Measurements from ENCODE around the gene PNPLA1.
A peak's percentile ranks its signal among the peaks of the same experiment; 100 is the strongest.

Gene PNPLA1

GRCh38 chr6:36285797-36286196 lies 15.9 kb downstream of the PNPLA1 start:
- no peak for DNase-seq

DNA sequence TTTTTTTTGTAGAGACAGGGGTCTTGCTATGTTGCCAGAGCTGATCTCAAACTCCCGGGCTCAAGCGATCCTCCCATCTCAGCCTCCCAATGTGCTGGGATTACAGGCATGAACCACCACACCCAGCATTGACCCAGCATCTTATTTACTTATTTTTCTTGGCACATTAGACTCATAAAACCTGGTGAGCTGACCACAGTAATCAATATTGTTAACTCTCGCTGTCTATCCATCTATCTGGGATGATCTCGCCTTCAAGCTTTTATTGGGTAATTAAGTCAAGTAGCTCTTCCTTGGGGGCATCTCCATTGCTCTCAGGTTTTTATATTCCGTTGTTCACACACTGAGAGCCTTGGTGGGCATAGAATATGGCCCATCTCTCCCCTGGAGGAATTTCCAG lies 17.0 kb downstream of the PNPLA1 start:
- DNase-seq: no peak

GRCh38 chr6:36289281-36289878 lies 19.5 kb downstream of the PNPLA1 start:
- no peak for DNase-seq

- no peak for DNase-seq
Measured at GRCh38 chr6:36290668-36291620, 21.1 kb downstream of the PNPLA1 start.

DNA sequence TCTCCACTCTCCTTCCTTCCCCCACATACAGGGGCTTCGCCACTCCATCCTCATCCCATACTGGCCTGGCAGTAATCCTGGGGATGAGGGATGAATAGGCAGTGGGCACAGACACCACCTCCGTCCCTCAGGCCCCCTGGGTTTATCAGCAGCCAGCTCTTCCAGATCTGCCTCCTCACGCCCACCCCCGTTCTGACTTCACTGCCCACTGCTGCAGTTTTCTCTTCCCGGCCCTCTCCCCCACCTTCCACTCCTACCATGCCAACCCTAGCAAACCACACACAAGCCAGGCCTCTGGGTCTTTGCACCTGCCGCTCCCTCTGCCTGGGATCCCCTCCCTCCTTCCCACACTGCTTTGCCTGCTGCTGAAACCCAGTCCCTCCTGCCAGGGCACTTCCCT lies 22.3 kb downstream of the PNPLA1 start:
- DNase-seq: no peak

GRCh38 chr6:36296240-36296639 lies 26.4 kb downstream of the PNPLA1 start:
- no peak for DNase-seq

DNA sequence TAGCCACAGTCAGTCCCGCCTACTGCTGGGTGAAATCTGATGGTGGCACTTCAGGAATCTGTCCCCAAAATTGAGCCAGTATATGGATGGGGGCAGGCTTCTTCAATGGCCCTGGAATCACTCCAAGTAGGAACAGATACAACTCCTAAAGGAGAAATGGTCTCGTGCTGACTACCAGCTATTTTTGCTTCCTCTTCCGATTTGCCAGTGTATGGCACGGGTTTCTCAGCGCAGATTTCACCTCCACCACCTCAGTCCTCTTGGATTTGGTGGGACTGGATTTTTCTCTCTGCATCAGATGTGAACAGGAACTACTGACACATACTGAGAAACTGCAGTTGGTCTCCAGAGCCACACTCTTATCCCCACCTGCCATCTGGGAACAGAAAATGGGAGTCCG lies 27.2 kb downstream of the PNPLA1 start:
- DNase-seq: no peak

DNA sequence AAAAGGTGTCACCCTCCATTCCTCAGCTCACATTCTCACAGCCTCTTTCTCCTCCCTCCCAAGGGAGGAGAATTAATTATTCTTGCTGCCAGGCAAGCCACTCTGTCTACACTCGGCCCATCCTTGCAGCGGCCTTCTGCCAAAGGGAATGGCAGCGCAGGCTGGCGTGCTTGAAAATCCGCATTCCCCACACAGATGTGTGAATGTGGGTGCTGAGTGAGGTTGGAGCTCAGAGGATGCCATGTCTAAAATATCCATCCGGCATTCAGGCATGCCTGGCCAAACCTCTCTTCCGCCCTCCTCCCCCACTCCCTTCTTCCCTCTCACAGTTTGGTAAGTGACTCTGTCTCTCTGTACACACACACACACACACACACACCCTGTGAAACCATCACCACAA lies 27.7 kb downstream of the PNPLA1 start:
- no peak for DNase-seq

DNA sequence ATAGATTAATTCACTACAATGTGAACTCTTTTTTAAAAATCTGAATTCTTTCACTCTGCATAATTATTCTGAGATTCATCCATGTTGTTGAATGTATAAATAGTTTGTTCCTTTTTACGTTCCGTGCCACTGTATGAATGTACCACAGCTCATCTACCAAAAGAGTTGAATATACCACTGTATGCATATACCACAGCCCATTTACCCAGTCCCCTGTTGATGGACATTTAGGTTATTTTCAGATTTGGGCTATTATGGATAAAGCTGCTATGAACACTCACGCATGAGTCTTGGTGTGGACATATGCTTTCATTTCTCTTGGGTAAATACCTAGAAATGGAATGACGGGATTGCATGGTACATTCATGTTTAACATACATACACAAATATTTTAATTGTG lies 28.2 kb downstream of the PNPLA1 start:
- no peak for DNase-seq

- no peak for DNase-seq
Measured at GRCh38 chr6:36301085-36301658, 31.3 kb downstream of the PNPLA1 start.

DNA sequence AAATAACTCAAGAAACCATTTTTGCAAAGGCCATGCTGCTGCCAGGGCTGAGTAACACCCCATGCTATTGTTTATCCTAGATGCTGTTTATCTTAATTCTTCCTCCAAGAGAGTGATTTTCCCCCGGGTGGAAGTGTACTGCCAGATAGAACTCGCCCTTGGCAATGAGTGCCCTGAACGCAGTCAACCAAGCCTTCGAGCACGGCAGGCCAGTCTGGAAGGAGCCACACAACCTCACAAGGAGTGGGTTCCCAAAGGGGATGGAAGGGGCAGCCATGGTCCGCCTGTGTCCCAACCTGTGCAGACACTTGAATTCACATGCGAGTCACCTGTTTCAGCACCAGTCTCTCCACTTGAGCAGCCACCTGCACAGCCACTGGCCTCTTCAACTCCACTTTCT lies 31.9 kb downstream of the PNPLA1 start:
- DNase-seq: no peak

DNA sequence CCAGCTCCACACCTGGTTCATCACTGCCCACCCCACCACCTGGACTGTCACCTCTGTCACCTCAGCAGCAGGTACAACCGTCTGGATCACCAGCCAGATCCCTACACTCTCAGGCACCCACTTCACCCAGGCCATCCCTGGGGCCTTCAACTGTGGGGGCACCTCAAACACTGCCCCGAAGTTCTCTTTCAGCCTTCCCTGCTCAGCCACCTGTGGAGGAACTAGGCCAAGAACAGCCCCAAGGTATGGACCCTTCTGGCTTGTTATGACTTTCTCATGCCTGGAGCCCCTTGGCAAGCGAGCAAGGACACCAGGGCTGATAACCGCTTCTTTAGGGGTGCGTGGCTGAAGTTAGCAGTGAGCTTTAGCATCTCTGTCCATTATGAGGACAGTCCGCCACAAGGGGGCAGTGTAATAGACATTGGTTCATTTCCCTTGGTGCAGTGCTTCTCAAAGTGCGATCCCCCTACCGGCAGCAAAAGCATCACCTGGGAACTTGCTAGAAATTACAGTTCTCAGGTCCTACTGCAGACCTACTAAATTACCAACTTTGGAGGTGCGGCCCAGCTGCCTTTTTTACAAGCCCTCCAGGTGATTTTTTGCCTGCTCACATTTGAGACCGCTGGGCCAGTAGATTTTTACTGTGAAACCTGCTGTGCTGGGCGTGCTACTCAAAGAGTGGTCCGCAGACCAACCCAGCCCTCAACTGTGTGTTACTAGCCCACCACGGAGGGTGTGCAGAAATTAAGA lies 32.5 kb downstream of the PNPLA1 start:
- peak; percentile 96 for DNase-seq

- no peak for DNase-seq
Measured at GRCh38 chr6:36305885-36306284, 36.0 kb downstream of the PNPLA1 start.

- no peak for DNase-seq
Measured at GRCh38 chr6:36306375-36306774, 36.5 kb downstream of the PNPLA1 start.

DNA sequence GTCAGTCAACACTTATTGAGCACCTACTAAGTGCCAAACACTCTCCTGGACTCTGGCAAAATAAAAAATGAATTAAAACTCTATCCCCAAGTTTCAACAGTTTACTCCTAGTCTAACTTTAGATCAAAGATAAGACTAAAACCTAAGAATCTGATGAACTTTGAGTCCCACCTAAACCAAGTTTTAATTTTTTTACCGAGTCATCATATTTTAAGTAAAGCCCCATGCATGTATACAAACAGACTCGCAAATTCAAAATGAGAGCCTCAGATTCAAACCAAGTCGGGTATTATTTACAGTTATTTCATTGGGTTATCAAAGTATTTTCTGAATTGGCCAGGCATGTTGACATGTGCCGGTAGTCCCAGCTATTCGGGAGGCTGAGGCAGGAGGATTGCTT lies 38.7 kb downstream of the PNPLA1 start:
- no peak for DNase-seq

DNA sequence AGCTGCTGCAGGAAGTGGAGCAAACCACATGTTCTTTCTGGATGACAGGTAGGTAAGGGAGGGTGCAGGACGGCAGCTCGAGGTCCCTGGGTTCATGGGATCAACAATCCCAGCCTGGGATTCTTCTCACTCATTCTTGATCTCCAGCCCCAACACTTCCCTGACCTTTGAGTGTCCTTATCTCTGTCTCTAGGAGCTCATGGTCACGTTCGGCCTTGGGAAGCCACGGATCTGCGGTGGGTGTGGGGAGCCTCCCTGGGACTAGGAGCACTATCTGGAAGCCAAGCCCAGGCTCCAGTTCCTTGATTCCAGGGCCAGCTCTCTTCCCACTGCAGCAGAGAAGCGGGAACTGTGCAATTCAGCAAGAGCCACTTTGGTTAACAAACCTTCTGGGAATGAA lies 39.3 kb downstream of the PNPLA1 start:
- DNase-seq: no peak

DNA sequence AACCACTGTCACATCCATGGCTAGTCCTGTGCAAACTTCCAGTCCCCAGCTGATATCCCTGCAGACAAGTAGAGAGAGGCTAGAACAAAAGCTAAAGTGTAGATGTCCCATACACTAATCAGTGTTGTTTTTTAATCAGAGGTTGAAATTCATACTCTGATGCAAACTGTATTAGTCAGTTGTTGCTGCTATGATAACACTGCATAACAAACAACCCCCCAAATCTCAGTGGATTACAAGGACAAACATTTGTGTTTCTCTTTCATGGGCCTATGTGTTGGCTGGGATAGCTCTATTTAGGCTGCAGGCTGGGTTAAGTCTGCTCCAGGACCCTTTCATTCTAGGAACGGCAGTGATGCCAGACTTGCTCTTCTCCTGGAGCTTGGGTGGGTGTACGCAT lies 40.0 kb downstream of the PNPLA1 start:
- DNase-seq: no peak

- no peak for DNase-seq
Measured at GRCh38 chr6:36312854-36313648, 43.2 kb downstream of the PNPLA1 start.

GRCh38 chr6:36313649-36313936 lies 43.7 kb downstream of the PNPLA1 start:
- no peak for DNase-seq

DNA sequence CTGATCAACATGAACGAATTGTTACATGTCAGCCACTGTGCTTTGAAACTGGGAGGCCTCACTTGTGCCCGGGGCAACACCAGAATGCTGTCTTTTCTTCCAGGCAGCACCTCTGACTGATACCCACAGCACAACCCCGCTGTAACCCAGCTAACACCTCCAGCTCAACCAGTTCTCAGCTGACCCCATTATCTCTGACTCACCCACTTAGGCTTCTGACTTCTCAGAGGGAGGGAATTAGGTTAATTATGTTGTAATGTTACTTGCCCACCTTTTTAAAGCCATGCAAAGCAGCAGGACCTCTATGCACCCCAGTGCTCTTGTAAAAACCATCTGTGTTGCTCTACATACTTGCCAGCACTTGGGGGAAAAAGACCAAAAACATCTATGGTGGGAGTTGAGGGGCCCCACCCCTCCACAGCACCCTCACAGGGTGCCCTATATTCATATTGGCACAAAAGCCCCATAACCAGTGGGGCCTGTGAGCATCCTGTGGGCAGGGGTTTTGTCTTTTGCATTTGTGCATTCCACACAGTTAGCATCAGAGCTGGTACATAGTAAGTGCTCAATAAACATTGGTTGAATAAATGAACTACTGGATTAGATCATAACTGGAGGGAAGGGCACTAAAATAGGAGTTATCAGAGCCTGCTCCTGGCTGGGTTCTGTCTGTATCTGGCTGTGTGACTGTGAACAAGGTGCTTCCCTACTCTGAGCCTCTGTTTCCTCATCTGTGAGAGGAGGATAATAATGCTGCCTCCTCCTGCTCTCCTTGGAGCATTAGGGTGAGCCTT lies 44.6 kb downstream of the PNPLA1 start:
- DNase-seq: no peak

DNA sequence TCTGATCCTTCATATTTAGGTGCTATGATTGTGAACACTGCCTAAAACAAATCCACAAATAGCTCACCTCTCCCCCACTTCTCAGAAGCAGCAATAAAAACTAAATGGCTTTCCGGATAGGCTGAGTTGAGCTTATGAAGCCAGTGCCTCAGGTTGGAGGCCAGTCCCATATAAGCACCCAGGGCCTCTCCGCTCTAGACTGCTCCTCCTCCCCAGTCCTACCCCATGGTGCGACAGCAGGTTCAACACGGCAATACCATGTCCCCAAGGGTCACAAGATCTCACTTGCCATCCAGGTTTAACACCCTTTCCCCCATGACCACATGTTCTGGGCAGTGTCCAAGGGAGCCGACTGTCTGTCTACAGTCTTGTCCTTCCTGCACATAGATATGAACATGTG lies 46.1 kb downstream of the PNPLA1 start:
- DNase-seq: no peak

- no peak for DNase-seq
Measured at GRCh38 chr6:36317623-36318022, 47.8 kb downstream of the PNPLA1 start.
